NCI-H2196 (cell line): ENCODE data around the gene REELD1.
A peak's percentile ranks its signal among the peaks of the same experiment; 100 is the strongest.

Source experiments
- DNase-seq: peaks from one replicate; lab custom pipeline; 2025; ENCODE audit not compliant: unreplicated experiment; lab: John Stamatoyannopoulos, UW

REELD1 gene

GRCh38 chr4:146214238-146214637, at the start of gene REELD1:
REELD1 (plus strand) TSS chr4:146214538; CDS start chr4:146216953, 2,415 bp downstream.
- no peak for DNase-seq

GRCh38 chr4:146165221-146165620, 49.1 kb upstream of the REELD1 start:
- DNase-seq, result no peak

- no peak for DNase-seq
These were observed 48.5 kb upstream of the REELD1 start for GRCh38 chr4:146165840-146166239.

GRCh38 chr4:146170149-146170548, 44.2 kb upstream of the REELD1 start:
- DNase-seq, result no peak

GRCh38 chr4:146175541-146176453, 38.5 kb upstream of the REELD1 start, which contains the start of gene LSM6:
LSM6 (plus strand) TSS chr4:146175718; CDS start chr4:146182922, 7,204 bp downstream.
- DNase-seq, result peak; percentile 60

GRCh38 chr4:146176891-146177290, 37.4 kb upstream of the REELD1 start:
- no peak for DNase-seq

GRCh38 chr4:146178126-146178525, 36.2 kb upstream of the REELD1 start:
- DNase-seq, result no peak

- no peak for DNase-seq
These were observed 34.5 kb upstream of the REELD1 start for GRCh38 chr4:146179784-146180370.

- DNase-seq, result no peak
These were observed 31.9 kb upstream of the REELD1 start for GRCh38 chr4:146182443-146182842.

- DNase-seq, result no peak
These were observed 31.1 kb upstream of the REELD1 start for GRCh38 chr4:146183209-146183608.

- DNase-seq, result no peak
These were observed 28.3 kb upstream of the REELD1 start for GRCh38 chr4:146186041-146186440.

- no peak for DNase-seq
These were observed 27.7 kb upstream of the REELD1 start for GRCh38 chr4:146186596-146186995.

GRCh38 chr4:146190456-146190855, 23.9 kb upstream of the REELD1 start:
- no peak for DNase-seq

- DNase-seq, result no peak
These were observed 22.4 kb upstream of the REELD1 start for GRCh38 chr4:146191766-146192458.

- no peak for DNase-seq
These were observed 20.7 kb upstream of the REELD1 start for GRCh38 chr4:146193628-146194027.

GRCh38 chr4:146194212-146194611, 20.1 kb upstream of the REELD1 start:
- DNase-seq, result no peak

- no peak for DNase-seq
These were observed 11.7 kb upstream of the REELD1 start for GRCh38 chr4:146202665-146203064.

- no peak for DNase-seq
These were observed 6.9 kb upstream of the REELD1 start for GRCh38 chr4:146207410-146207809.

- DNase-seq, result no peak
These were observed 3.4 kb upstream of the REELD1 start for GRCh38 chr4:146210890-146211289.

- no peak for DNase-seq
These were observed 2.9 kb upstream of the REELD1 start for GRCh38 chr4:146211440-146211839.

GRCh38 chr4:146212781-146213180, 1.6 kb upstream of the REELD1 start:
- DNase-seq, result no peak

GRCh38 chr4:146222313-146222712, 8.0 kb downstream of the REELD1 start:
- no peak for DNase-seq
